HepG2 (cell line): Measurements from ENCODE around the gene CX3CR1. TPM values are rescaled to one million over a fixed set of nuclear protein-coding genes. Genes with fewer than 3 reads are reported as not detected.

Source experiments
- ATAC-seq: fragments of 200-7000 bp; cut with Tn5 transposase; 3 replicates; pipeline ENCODE4 v1.9.1; 2020; ENCODE audit warnings: mild to moderate bottlenecking, moderate library complexity
- BruUV-seq: library from RNA; stranded (reverse); fragments of 400-500 nt; replicated peaks from 2 replicates; lab custom pipeline; 2021; lab: Mats Ljungman, UMichigan
- CTCF ChIA-PET: fragments of 300-600 bp; formaldehyde crosslinking; extraction: SDS; loops from one replicate; lab custom pipeline; 2021; ENCODE audit warnings: low total read pairs, inconsistent platforms, low intra/inter-chr PET ratio; lab: Yijun Ruan, JAX
- POLR2A ChIA-PET: fragments of 350-600 bp; sonication (Branson Sonifier 250); formaldehyde crosslinking; loops from one replicate; lab custom pipeline; 2020; ENCODE audit warnings: antibody characterized with exemption, inconsistent platforms; lab: Yijun Ruan, JAX
- DNase-seq: peaks from one replicate; pipeline ENCODE4 v3.0.0-alpha.2; 2015; ENCODE audit warnings: low spot score
- FAIRE-seq: peaks from 3 replicates; lab custom pipeline; 2011; peaks lifted over from hg19 to GRCh38; lab: Jason Lieb, UNC
- H2AFZ ChIP-seq: one replicate; pipeline ENCODE4 v1.6.1; 2011; ENCODE audit warnings: low read length, inconsistent platforms
- H3K27ac ChIP-seq: fragments of 300-600 bp; 3 replicates; pipeline ENCODE4 v1.8.0; 2011; ENCODE audit warnings: mixed run types, mild to moderate bottlenecking, mixed read lengths, low read length, inconsistent platforms; ENCODE audit not compliant: insufficient read depth; ENCODE audit errors: extremely low read length
- H3K27me3 ChIP-seq, 2 experiments: fragments of 200-600 bp in 1 of 2; 2 replicates in 1 of 2; 3 replicates in 1 of 2; pipeline versions ENCODE4 v1.6.0 to v1.8.0; 2011; ENCODE audit warnings: low read length in 2 of 2, mild to moderate bottlenecking in 2 of 2, moderate library complexity in 2 of 2, inconsistent platforms in 1 of 2; ENCODE audit not compliant: insufficient read depth in 2 of 2, control insufficient read depth in 1 of 2
- H3K36me3 ChIP-seq, 2 experiments: fragments of 200-600 bp in 1 of 2; replicated peaks in 1 of 2; 2 replicates in 1 of 2; 3 replicates in 1 of 2; pipeline versions ENCODE4 v1.5.1 to v1.8.0; 2011; ENCODE audit warnings: low read length in 2 of 2, inconsistent platforms in 1 of 2; ENCODE audit not compliant: insufficient read depth in 2 of 2, control insufficient read depth in 1 of 2
- H3K4me1 ChIP-seq: 2 replicates; pipeline ENCODE4 v1.5.1; 2012; ENCODE audit warnings: low read length, inconsistent platforms; ENCODE audit not compliant: insufficient read depth
- H3K4me2 ChIP-seq: 2 replicates; pipeline ENCODE4 v1.6.0; 2011; ENCODE audit warnings: low read depth, low read length, inconsistent platforms
- H3K4me3 ChIP-seq, 3 experiments: fragments of 200-600 bp in 1 of 3; sonication (generic), shearing (Covaris generic) in 1 of 3; replicated peaks in 1 of 3; 2 replicates each; pipeline ENCODE4 v1.5.1; 2011 to 2016; ENCODE audit warnings: low read length in 3 of 3, inconsistent platforms in 2 of 3, low read depth in 2 of 3, mild to moderate bottlenecking in 2 of 3, control low read depth in 1 of 3, mixed read lengths in 1 of 3; ENCODE audit not compliant: insufficient read depth in 1 of 3
- H3K79me2 ChIP-seq: one replicate; pipeline ENCODE4 v1.6.1; 2011; ENCODE audit warnings: low read length, inconsistent platforms; ENCODE audit not compliant: insufficient read depth
- H3K9ac ChIP-seq: 2 replicates; pipeline ENCODE4 v1.6.0; 2011; ENCODE audit warnings: mild to moderate bottlenecking, low read depth, low read length, inconsistent platforms; ENCODE audit not compliant: insufficient read depth
- H3K9me3 ChIP-seq: 2 replicates; pipeline ENCODE4 v1.5.1; 2012; ENCODE audit warnings: mild to moderate bottlenecking, low read length
- H4K20me1 ChIP-seq: 2 replicates; pipeline ENCODE4 v1.6.0; 2011; ENCODE audit warnings: inconsistent platforms, mild to moderate bottlenecking, low read length, moderate library complexity; ENCODE audit not compliant: insufficient read depth
- BHLHE40 ChIP-seq: IDR thresholded peaks from 2 replicates; pipeline ENCODE4 v1.6.1; 2011; ENCODE audit warnings: low read length, improper control_type of control experiment
- GTF2F1 ChIP-seq: fragments of 150-350 bp; IDR thresholded peaks from 2 replicates; pipeline ENCODE4 v1.6.1; 2014; ENCODE audit warnings: low read length
- HNRNPUL1 ChIP-seq: fragments of 200-400 bp; formaldehyde crosslinking; IDR thresholded peaks from 2 replicates; pipeline ENCODE4 v1.6.1; 2017; ENCODE audit warnings: low read depth, mild to moderate bottlenecking, low read length, moderate library complexity
- KAT8 ChIP-seq: IDR thresholded peaks from 2 replicates; pipeline ENCODE4 v1.6.1; 2016; ENCODE audit warnings: missing genetic modification reagents, missing compliant biosample characterization
- NCOA1 ChIP-seq: sonication (generic); formaldehyde crosslinking; IDR thresholded peaks from 2 replicates; pipeline ENCODE4 v1.9.0; 2021; ENCODE audit warnings: missing genetic modification reagents
- RCOR2 ChIP-seq: IDR thresholded peaks from 2 replicates; pipeline ENCODE4 v1.6.1; 2016; ENCODE audit warnings: missing biosample characterization, missing genetic modification reagents
- SMYD3 ChIP-seq: sonication (generic); formaldehyde crosslinking; IDR thresholded peaks from 2 replicates; pipeline ENCODE4 v1.8.1; 2023; ENCODE audit warnings: mild to moderate bottlenecking, missing genetic modification reagents
- SPEN ChIP-seq: sonication (generic); formaldehyde crosslinking; IDR thresholded peaks from 2 replicates; pipeline ENCODE4 v1.5.1; 2020; ENCODE audit warnings: low read depth, mild to moderate bottlenecking, missing genetic modification reagents
- SRSF4 ChIP-seq: fragments of 200-400 bp; formaldehyde crosslinking; IDR thresholded peaks from one replicate; pipeline ENCODE4 v1.6.1; 2018; ENCODE audit warnings: mild to moderate bottlenecking, low read depth, low read length, moderate library complexity; ENCODE audit not compliant: poor library complexity, severe bottlenecking
- TBP ChIP-seq: sonication (generic); formaldehyde crosslinking; IDR thresholded peaks from 2 replicates; pipeline ENCODE4 v1.5.0; 2020; ENCODE audit warnings: missing genetic modification reagents
- XBP1 ChIP-seq: sonication (generic); formaldehyde crosslinking; IDR thresholded peaks from 2 replicates; pipeline ENCODE4 v1.5.0; 2020; ENCODE audit warnings: missing genetic modification reagents
- ZBTB8A ChIP-seq: sonication (generic); formaldehyde crosslinking; IDR thresholded peaks from 2 replicates; pipeline ENCODE4 v1.4.0; 2020; ENCODE audit warnings: mild to moderate bottlenecking, low read depth, missing genetic modification reagents, borderline replicate concordance
- ZNF550 ChIP-seq: sonication (generic); formaldehyde crosslinking; IDR thresholded peaks from 2 replicates; pipeline ENCODE4 v1.4.0; 2020; ENCODE audit warnings: mild to moderate bottlenecking, missing genetic modification reagents, borderline replicate concordance
- ZNF644 ChIP-seq: IDR thresholded peaks from 2 replicates; pipeline ENCODE4 v1.6.1; 2016; ENCODE audit warnings: low read depth
- ZSCAN31 ChIP-seq: sonication (generic); formaldehyde crosslinking; IDR thresholded peaks from 2 replicates; pipeline ENCODE4 v1.5.0; 2020; ENCODE audit warnings: low read depth, mild to moderate bottlenecking, missing genetic modification reagents
- WGBS: methylation state at CpG from one replicate; pipeline ENCODE4 v1.1.6; 2017; ENCODE audit warnings: low lambda C conversion rate; 5-methylcytosine and 5-hydroxymethylcytosine counted together
- in situ Hi-C: cut with HindIII; loops from 2 replicates; pipeline ENCODE4 v1.10.0; 2017; ENCODE audit warnings: low pct_unique_long_range_greater_than_20kb; ENCODE audit not compliant: extremely low pct_ligation_motif_present
- intact Hi-C: fragments of 100-400 bp; cut with micrococcal nuclease; formaldehyde crosslinking; loops from one replicate; pipeline ENCODE4 v1.10.0; 2022; ENCODE audit not compliant: unreplicated experiment
- polyA plus RNA-seq, 8 experiments: library from polyadenylated mRNA; depleted of rRNA in 3 of 8; stranded (reverse) in 7 of 8; unstranded in 1 of 8; fragments of >200 nt; fragmentation: Illumina TruSeq in 4 of 8; extraction: Trizol in 4 of 8; gene quantifications; 2 replicates each; pipeline versions ENCODE4 v1.2.1 to v1.2.3, GENCODE V29; 2011 to 2016; ENCODE audit warnings: low read depth in 4 of 8, missing spikeins in 1 of 8, mixed read lengths in 1 of 8; ENCODE audit not compliant: insufficient read depth in 1 of 8
- total RNA-seq, 5 experiments: library from RNA; depleted of rRNA; stranded (reverse); fragments of >200 nt; fragmentation: Illumina TruSeq; extraction: Trizol; gene quantifications; 2 replicates each; pipeline ENCODE4 v1.2.3, GENCODE V29; 2016; ENCODE audit warnings: low read depth in 1 of 5

The CX3CR1 gene
- total and polyA plus RNA-seq, 2 of the 13 experiments (the other 11 are each of a cell fraction or from before 2014, with no cell fraction given): not detected

DNA sequence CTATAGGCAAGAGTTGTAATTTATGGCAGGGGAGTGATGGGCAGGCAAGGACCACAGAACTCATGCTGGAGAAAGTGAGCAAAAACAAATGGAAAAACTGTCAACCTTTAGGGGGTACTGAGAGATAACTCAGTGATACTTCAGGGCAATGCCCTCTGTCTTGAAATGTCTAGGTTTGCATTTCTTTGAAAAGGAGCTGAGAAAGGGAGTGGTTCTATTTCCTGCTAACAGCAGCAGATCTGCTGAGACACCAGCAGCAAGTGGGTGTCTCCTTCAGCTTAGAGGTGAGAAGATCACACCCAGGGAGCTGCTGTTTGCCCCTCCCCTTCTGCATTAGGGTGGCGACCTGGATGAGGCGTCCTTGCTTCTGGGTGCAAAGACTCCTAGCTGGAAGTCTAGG is 45.2 kb downstream of the CX3CR1 start (continued):
- no peak for TF ChIP-seq ZNF644 (CRISPR knock-in tag)
- no peak for TF ChIP-seq TBP (CRISPR knock-in tag)

DNA sequence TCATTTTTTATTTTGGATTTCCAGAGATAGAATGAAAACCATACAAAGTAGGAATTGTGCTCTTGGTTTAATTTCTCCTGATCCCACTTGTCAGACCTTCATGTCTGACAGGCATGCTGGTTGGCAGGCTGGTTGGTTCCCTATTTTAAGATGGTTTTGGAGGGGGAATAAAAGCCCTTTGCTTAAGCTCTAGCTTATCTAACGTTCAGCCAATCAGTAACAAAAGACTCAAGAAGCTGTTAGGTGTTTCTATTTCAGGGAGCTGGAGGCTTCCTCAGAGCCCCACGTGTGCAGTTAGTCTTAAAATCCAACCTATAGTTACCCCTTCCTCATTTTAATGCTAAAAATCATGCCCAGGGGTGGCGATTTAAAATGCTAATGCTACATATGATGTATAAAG is 47.0 kb downstream of the CX3CR1 start:
- H3K79me2 ChIP-seq: no peaks in the 10 kb centered on the region
- no peaks in the 10 kb centered on the region for H4K20me1 ChIP-seq
- H3K4me1 ChIP-seq: no peaks in the 10 kb centered on the region
- no peaks in the 10 kb centered on the region for H3K9me3 ChIP-seq
- no peak for DNase-seq
- peaks cover 0 to 12% of the 10 kb centered on the region in 2 experiments; a peak in 1 of 5 replicates for H3K27me3 ChIP-seq
- ATAC-seq: no peak
- no peak overlapping the region for H2AFZ ChIP-seq
- in situ Hi-C loops (no loop called here), intact Hi-C loops (no loop called here)
- BruUV-seq: no TSS peak
- CTCF ChIA-PET: no interaction called here
- H3K4me2 ChIP-seq: no peak overlapping the region
- 0% methylated on average over 3 of the region's 3 CpGs for WGBS
- no peaks in the 10 kb centered on the region for H3K36me3 ChIP-seq
- no peak overlapping the region for H3K27ac ChIP-seq
- FAIRE-seq: no peak
- POLR2A ChIA-PET: no interaction called here
- no peak for TF ChIP-seq ZBTB8A
- TF ChIP-seq SMYD3 (CRISPR knock-in tag): no peak
- no peak for TF ChIP-seq BHLHE40
- TF ChIP-seq NCOA1 (CRISPR knock-in tag): no peak
- no peak for TF ChIP-seq XBP1 (CRISPR knock-in tag)
- TF ChIP-seq ZNF550 (CRISPR knock-in tag): no peak
- TF ChIP-seq SRSF4: no peak
- TF ChIP-seq SPEN: no peak
- TF ChIP-seq ZSCAN31 (CRISPR knock-in tag): no peak
- no peak for TF ChIP-seq TBP (CRISPR knock-in tag)
- no peak for TF ChIP-seq HNRNPUL1
- TF ChIP-seq RCOR2 (CRISPR knock-in tag): no peak
- no peak for TF ChIP-seq KAT8 (CRISPR knock-in tag)
- no peak for TF ChIP-seq GTF2F1
- no peak overlapping the region for H3K9ac ChIP-seq
- H3K4me3 ChIP-seq: no peak overlapping the region
